SU-DHL-6 (cell line): ENCODE measurements around the gene TBL3.

ENCODE experiments used
- CTCF ChIP-seq: fragments of 200-600 bp; sonication (generic); IDR thresholded peaks from one replicate; pipeline ENCODE4 v1.5.1; 2017; ENCODE audit warnings: antibody characterized with exemption, mild to moderate bottlenecking, low read length, moderate library complexity; ENCODE audit not compliant: insufficient read depth, poor library complexity, severe bottlenecking
- EZH2phosphoT487 ChIP-seq: fragments of 200-600 bp; sonication (generic), shearing (Covaris generic); conservative IDR thresholded peaks from 2 replicates; pipeline ENCODE4 v1.6.1; 2018; ENCODE audit warnings: mild to moderate bottlenecking, antibody characterized with exemption, low read length, moderate library complexity, mixed read lengths

- no peak for TF ChIP-seq CTCF
- no peak for TF ChIP-seq EZH2phosphoT487
Observed at GRCh38 chr16:2015947-2016208, 44.0 kb downstream of the TBL3 start.
